NCI-H524 (cell line): Measurements from ENCODE around the gene PIRT.

Experiments used
- DNase-seq, 2 experiments: peaks; one replicate each; lab custom pipeline; 2025; lab: John Stamatoyannopoulos, UW

The PIRT gene

DNA sequence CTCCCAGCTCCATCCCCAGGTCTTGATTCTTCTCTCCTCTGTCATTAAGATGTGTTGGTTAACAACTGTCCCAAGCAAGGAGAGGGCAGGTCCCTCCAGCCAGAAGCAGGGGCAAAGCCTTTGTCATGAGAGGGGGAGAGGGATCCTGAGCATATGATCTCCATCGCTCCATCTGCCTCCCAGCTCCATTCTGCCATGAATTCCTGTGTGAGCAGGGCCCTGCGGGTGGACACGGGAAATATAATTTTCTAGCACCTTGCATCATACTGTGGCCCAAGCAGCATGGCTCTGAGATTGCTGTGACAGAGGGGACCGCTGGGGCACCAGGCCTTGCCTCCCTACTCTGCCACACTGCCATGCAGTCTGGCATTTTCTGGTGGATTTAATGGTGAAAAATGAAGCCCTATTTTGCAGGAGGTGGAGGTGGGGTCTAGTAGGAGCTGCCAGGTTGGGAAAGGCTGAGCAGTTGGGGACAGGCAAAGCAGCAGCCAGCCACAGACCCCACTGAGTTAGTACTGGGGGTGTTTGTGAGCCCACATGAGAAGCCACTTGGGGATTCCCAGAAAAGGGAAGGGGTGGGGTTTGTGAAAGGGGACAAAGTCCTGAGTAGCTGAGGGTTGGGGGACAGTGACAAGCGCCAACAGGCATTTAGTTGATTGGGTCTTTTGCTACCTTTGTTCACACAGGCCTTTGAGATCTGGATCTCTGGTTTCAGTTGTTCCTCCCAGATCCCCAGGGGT, 50.4 kb downstream of the PIRT start:
- DNase-seq: no peak

DNA sequence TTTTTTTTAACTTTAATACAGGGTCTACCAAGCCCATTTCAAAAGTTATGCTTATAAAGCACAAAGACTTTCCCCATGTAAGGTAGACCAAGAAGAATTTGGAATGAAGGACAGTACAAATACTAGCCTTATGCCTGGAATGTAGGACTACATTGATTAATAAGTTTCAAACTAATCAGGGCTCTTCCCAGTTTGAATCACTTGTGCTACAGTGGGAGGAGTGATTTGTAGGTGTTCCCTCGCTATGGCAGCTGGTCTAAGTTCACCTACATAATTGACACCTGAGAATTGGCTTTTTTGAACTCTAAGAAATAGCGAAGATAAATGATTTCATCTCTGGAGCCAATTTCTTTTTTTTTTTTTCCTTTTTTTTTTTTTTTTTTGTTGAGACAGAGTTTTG, 52.6 kb downstream of the PIRT start:
- DNase-seq: no peak

DNA sequence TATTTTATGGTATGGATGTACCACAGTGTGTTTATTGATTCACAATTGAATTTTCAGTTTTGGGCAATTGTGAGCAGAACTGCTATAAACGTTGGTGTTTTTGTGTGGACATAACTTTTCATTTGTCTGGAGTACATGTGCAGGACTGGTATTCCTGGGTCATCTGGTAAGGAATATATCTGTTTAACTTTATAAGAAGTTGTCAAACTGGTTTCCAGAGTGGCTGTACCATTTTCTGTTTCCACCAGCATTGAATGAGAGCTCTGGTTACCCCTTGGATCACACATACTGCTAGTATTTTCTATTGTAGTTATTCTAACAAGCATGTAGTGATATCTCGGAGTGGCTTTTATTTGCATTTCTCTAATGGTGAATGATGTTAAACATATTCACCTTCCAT, 58.3 kb downstream of the PIRT start:
- no peak for DNase-seq

DNA sequence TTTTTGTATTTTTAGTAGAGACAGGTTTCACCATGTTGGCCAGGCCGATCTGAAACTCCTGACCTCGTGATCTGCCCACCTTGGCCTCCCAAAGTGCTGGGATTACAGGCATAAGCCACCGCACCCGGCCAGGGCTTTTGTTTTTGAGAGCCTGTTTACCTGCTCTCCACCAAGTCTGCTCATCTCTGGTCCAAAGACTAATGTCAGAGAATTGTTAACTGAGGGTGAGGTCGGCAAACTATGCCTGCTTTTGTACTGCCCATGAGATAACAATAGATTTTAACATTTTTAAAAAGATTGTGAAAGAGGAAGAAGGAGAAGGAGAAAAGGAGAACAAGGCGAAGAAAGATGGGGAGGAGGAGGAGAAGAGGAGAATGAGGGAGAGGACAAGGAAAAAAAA, 60.0 kb downstream of the PIRT start:
- no peak for DNase-seq

DNA sequence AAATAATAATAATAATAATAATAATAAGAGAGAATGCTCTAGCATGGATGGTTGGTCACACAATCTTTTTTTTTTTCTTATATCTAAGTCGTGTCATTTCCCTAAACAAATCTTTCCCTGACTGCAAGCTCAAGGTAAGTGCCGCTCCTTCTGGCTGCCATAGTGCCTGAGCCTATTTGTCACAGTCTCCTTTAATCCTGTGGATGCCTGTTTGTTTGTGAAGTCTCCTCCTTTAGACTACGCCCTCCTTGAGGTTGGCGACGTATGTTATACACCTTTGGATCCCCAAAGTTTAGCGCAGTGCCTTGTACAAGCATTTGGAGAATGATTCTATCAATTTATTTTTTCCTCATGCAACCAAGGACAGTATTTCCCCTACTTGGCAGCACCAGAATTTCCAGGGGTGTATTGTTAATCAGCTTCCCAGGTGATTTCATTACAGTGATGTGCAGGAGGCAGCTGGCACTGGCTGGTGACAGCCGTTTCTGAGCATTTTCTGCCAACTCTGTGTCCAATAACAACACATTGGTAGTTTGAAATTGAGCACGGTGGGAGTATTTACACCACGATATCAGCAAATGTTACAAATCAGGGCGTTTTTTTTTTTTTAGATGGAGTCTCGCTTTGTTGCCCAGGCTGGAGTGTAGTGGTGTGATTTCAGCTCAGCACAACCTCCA, 60.6 kb downstream of the PIRT start:
- no peak for DNase-seq

DNA sequence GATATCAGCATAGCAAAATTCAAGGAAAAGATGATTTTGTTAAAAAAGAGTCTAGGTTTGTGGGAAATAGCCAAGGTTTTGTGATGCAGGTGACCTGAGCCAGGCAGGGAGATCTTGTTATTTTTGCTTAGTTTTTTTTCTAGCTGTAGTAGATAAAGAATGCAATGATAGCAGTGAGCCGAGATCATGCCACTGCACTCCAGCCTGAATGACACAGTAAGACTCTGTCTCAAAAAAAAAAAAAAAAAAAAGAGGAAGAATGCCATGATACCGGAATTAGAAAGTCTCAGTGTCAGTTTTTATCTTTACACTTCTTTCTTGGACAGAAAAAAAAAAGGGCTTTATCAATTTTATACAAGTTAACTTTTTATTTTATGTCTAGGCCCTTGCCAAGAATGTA, 61.5 kb downstream of the PIRT start:
- no peak for DNase-seq

DNA sequence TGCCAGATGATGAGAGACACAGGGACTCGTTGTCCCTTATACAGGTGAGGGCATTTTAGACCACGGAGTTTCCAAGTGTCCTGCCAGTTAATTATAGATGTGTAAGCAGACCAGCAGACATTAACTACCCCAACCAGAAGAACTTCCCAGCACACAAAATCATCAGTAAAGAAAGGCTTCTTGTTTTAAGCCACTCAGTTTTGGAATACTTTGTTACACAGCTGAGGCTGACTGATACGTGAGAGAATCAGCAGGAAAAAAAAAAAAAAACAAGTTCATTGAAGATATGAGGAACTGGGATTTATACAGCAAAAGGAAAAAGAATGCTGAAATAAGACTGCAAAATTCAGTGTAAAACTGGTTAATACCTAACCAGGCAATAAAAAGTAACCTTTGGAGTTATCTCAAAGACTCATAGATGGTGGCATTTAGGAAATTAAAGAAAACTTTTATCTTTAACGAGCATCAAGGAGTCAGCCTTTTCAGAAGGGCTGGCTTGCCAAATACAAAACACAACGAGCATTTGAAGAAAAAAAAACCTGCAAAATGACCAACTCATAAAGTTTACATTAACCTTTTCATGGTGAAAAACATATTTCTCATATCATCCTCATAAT, 62.0 kb downstream of the PIRT start:
- no peak for DNase-seq

DNA sequence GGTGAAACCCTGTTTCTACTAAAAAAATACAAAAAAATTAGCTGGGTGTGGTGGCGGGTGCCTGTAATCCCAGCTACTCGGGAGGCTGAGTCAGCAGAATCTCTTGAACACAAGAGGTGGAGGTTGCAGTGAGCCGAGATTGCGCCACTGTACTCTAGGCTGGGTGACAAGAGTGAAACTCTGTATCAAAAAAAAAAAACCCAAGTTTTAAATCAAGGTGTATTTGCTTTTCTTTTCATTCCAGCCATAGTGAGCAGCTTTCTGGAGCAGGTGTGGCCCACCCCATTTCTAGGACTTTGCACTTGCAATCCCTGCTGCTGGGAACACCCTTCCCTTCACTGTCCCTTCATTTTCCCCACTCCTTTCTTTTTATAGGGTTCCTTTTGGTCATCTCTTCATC, 62.8 kb downstream of the PIRT start:
- no peak for DNase-seq

DNA sequence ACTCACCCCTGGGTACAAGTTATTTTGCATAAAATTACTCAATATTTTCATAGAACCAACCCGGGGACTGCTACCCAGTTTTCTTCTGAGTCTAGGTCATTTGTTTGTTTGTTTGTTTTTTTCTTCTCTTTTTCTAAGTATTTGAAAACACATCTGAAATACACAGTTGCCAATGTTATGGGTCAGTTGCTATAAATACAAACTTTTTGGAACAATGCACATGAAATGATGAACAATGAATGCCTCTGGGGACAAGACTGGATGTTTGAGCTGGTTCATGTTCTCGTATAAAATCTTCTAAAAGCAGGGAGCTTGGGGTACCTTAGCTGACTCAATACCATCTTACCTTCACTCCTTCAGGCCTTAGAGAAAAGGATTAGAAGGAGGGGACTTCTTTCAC, 64.5 kb downstream of the PIRT start:
- DNase-seq: no peak
